ENCODE measurements around the gene ADD2.

DNA sequence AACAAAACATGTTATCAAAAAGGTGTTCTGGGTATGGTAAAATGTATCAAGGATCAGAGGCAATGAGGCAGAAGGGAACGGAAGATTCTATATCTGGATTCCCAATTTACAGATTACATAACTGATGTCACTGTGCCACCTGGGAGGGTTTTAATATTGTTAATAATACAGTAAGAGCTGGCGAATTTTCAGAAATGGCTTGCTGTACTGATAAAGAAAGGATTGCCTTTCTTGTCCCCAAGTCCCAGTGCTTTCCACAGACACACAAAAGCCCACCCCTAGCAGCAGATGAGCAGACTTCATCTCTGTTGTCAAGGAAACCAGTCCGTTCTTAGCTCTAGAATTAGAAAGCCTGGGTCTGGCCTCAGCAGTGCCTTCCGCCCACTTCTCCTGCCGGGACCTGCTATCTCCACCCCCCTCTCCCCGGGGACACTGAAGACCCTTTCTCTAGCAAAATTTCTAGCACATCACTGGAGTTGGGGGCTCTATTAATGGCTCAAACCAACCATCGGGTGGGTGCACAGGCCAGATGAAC is 34.3 kb downstream of the ADD2 start:
- TF ChIP-seq FOXM1 (IDR thresholded peaks at IDR 0.05; ENCODE audit: borderline replicate concordance) (no peak), NFRKB (IDR thresholded peaks at IDR 0.05) (no peak)
